Psoas muscle (tissue), 8 donors: ENCODE results near the gene CMTR1. TPM values are rescaled to one million over a fixed set of nuclear protein-coding genes. Genes with fewer than 3 reads are reported as not detected.

Experiments used
- ATAC-seq, 4 donors: fragments of 200-7000 bp; cut with Tn5 transposase; one replicate each; pipeline ENCODE4 v1.9.1; 2020; ENCODE audit warnings: moderate library complexity in 3 of 4, mild to moderate bottlenecking in 2 of 4
- DNase-seq, 2 donors: peaks; one replicate each; pipeline ENCODE4 v3.0.0-alpha.2; 2020
- H3K27ac ChIP-seq: fragments of 200-600 bp; one replicate; pipeline ENCODE4 v1.8.0; 2022
- H3K27me3 ChIP-seq, 3 donors: fragments of 200-600 bp in 1 of 3; one replicate each; pipeline versions ENCODE4 v1.6.1 to v1.8.0; 2013 to 2022; ENCODE audit warnings: low read length in 2 of 3, mild to moderate bottlenecking in 2 of 3, moderate library complexity in 1 of 3; ENCODE audit not compliant: insufficient read depth in 3 of 3
- H3K36me3 ChIP-seq, 2 donors: fragments of 200-600 bp in 1 of 2; one replicate each; pipeline versions ENCODE4 v1.6.1 to v1.8.0; 2013 to 2022; ENCODE audit warnings: low read depth in 1 of 2, mild to moderate bottlenecking in 1 of 2, moderate library complexity in 1 of 2; ENCODE audit not compliant: insufficient read depth in 1 of 2
- H3K4me1 ChIP-seq: fragments of 200-600 bp; one replicate; pipeline ENCODE4 v1.8.0; 2022
- H3K4me3 ChIP-seq: fragments of 200-600 bp; one replicate; pipeline ENCODE4 v1.8.0; 2022; ENCODE audit warnings: mild to moderate bottlenecking
- H3K9me3 ChIP-seq: fragments of 200-600 bp; one replicate; pipeline ENCODE4 v1.8.0; 2022
- WGBS, 3 donors: extraction: QIAGEN DNeasy Blood & Tissue Kit; methylation state at CpG; one replicate each; pipeline versions ENCODE4 v1.1.6 to v1.1.7; 2013; 5-methylcytosine and 5-hydroxymethylcytosine counted together
- intact Hi-C, 2 donors: fragments of 100-400 bp; cut with DNase I; formaldehyde crosslinking; loops; one replicate each; pipeline versions ENCODE4 v1.11.0 to v1.14.2; 2022
- polyA plus RNA-seq, 3 donors: library from polyadenylated mRNA; stranded (reverse); fragments of 200-250 nt; gene quantifications; one replicate each; pipeline ENCODE4 v1.2.3, GENCODE V29; 2013
- total RNA-seq, 4 donors: library from RNA; stranded (reverse); fragmentation: NEBNext Ultra II Directional in 2 of 4; extraction: Animal tissue kit (Norgen Biotek cat#: 25700) in 2 of 4; gene quantifications; one replicate each; pipeline versions ENCODE4 v1.2.1 to v1.2.4, GENCODE V29; 2021 to 2023
- TF ChIP-seq, protein P1 (sequence below): fragments of 200-600 bp; IDR thresholded peaks from one replicate; pipeline ENCODE4 v1.8.0; 2022; ENCODE audit warnings: antibody characterized with exemption
- donor health status: healthy with polysubstance abuse.
- donor health status: DM: no; HTN: no; CAD: no; lungs with moderate emphysema.
- donor health status: Bipolar disorder and iron deficiency.
- donor health status: healthy.
- donor health status: DM: yes; HTN: yes; CAD: no.
- donor health status: DM: no; HTN: no; CAD: no.
- donor health status: DM: no; HTN: no; CAD: no.
- donor health status: DM: yes; HTN: yes; CAD: no.

The CMTR1 gene
- total and polyA plus RNA-seq, 7 donors: 8.8 to 29.9 (median 24.4) TPM

DNA sequence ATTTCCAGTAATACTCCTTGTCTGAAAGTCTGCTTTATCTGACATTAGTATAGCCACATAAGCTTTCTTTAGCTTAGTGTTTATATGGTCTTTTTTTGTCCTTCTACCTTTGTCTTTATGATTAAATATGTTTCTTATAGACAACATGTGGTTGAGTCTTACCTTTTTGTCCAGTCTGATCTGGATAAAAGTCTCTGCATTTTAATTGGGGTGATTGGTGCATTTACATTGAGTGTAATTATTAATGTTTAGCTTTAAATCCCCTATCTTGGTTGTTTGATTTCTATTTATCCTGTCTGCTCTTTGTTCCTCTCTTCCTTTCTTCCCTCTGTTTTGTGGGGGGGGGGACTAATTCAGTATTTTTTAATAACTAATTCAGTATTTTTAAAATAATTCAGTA lies 34.7 kb downstream of the CMTR1 start:
- intact Hi-C loops: no loop called here
- H3K4me1 ChIP-seq: peaks cover 3% of the 10 kb centered on the region
- TF ChIP-seq, protein P1, sequence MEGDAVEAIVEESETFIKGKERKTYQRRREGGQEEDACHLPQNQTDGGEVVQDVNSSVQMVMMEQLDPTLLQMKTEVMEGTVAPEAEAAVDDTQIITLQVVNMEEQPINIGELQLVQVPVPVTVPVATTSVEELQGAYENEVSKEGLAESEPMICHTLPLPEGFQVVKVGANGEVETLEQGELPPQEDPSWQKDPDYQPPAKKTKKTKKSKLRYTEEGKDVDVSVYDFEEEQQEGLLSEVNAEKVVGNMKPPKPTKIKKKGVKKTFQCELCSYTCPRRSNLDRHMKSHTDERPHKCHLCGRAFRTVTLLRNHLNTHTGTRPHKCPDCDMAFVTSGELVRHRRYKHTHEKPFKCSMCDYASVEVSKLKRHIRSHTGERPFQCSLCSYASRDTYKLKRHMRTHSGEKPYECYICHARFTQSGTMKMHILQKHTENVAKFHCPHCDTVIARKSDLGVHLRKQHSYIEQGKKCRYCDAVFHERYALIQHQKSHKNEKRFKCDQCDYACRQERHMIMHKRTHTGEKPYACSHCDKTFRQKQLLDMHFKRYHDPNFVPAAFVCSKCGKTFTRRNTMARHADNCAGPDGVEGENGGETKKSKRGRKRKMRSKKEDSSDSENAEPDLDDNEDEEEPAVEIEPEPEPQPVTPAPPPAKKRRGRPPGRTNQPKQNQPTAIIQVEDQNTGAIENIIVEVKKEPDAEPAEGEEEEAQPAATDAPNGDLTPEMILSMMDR: no peak
- peaks cover 5 to 53% of the 10 kb centered on the region in 2 donors for H3K36me3 ChIP-seq
- H3K4me3 ChIP-seq: no peak overlapping the region
- H3K27me3 ChIP-seq: no peaks in the 10 kb centered on the region
- DNase-seq (no peak), ATAC-seq (no peak)
- H3K9me3 ChIP-seq: peaks cover 5% of the 10 kb centered on the region
- no peak overlapping the region for H3K27ac ChIP-seq

- Histone ChIP-seq H3K36me3 (peaks cover 0 to 81% of the 10 kb centered on the region in 2 donors), H3K4me3 (no peak overlapping the region), H3K4me1 (peaks cover 13% of the 10 kb centered on the region), H3K9me3 (no peaks in the 10 kb centered on the region), H3K27ac (no peak overlapping the region), H3K27me3 (no peaks in the 10 kb centered on the region)
- peak; percentile 68 to 92 (median 80) for ATAC-seq
- TF ChIP-seq, protein P1: no peak
- WGBS, 3 donors: 29 to 42% (median 31%) methylated on average over 8 of the region's 8 CpGs
- intact Hi-C loops: no loop called here
- DNase-seq: peak; percentile 49 to 75
Measured at GRCh38 chr6:37473364-37474095, 40.5 kb downstream of the CMTR1 start.

DNA sequence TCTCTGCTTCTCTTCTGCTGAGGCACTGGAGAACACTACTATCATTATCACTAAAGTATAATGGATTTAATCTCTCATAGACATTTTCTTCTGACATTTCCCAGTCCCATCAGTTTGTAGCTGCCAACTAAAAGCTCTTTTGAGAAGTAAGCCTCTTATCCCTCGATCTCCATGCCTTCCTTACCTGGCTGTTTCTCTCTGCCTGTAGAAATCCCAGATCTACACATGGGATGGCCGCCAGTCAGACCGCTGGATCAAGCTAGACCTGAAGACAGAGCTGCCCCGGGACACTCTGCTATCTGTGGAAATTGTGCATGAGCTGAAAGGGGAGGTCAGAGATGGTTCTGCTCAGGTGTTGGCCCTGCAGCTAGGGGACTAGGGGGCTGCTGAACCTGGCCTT lies 41.3 kb downstream of the CMTR1 start:
- Histone ChIP-seq H3K4me1 (peaks cover 13% of the 10 kb centered on the region), H3K36me3 (peaks cover 0 to 89% of the 10 kb centered on the region in 2 donors), H3K9me3 (no peaks in the 10 kb centered on the region), H3K27ac (no peak overlapping the region), H3K27me3 (no peaks in the 10 kb centered on the region), H3K4me3 (no peak overlapping the region)
- ATAC-seq (no peak), DNase-seq (no peak)
- TF ChIP-seq, protein P1: no peak
- intact Hi-C loops: no loop called here
- 94 to 96% (median 95%) methylated on average over 4 of the region's 4 CpGs for WGBS, 3 donors

DNA sequence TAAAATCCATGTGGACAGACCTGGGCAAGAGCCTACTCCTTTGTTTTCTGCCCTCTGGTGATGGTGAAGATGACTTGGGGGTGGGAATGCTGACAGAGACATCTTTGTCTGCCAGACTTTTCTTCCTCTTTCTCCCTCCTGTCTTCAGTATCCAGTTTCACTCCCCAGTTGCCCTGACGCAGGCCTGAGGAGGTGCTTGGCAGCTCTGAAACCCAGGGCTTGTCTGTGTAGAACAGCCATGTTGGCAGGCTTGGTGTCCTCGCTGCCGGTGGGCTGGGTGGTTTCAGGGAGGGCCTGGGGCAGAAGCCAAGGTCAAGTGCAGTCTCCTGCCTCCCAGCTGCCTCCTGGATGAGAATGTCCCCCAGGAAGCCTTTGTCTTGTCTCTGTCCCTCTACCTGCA lies 44.2 kb downstream of the CMTR1 start:
- peaks cover 4 to 91% of the 10 kb centered on the region in 2 donors for H3K36me3 ChIP-seq
- no peak for ATAC-seq
- no peak overlapping the region for H3K4me3 ChIP-seq
- TF ChIP-seq, protein P1: no peak
- no peaks in the 10 kb centered on the region for H3K27me3 ChIP-seq
- H3K9me3 ChIP-seq: no peaks in the 10 kb centered on the region
- H3K4me1 ChIP-seq: peaks cover 13% of the 10 kb centered on the region
- no peak for DNase-seq
- 21 to 60% (median 34%) methylated on average over 3 of the region's 3 CpGs for WGBS, 3 donors
- no peak overlapping the region for H3K27ac ChIP-seq
- intact Hi-C loops: no loop called here
